GM12801 (cell line): ENCODE measurements around the gene ARHGAP18.

Experiments
- CTCF ChIP-seq: IDR thresholded peaks from one replicate; pipeline ENCODE4 v1.5.1; 2011; ENCODE audit warnings: control low read depth; ENCODE audit not compliant: insufficient read length; ENCODE audit errors: extremely low read depth

Gene ARHGAP18

GRCh38 chr6:129748901-129749748 lies 39.1 kb upstream of the ARHGAP18 start:
- no peak for TF ChIP-seq CTCF

- no peak for TF ChIP-seq CTCF
Observed at GRCh38 chr6:129748212-129748900, 38.4 kb upstream of the ARHGAP18 start.

- no peak for TF ChIP-seq CTCF
Observed at GRCh38 chr6:129747588-129748112, 37.7 kb upstream of the ARHGAP18 start.

GRCh38 chr6:129744880-129745237 lies 34.9 kb upstream of the ARHGAP18 start:
- no peak for TF ChIP-seq CTCF

GRCh38 chr6:129744201-129744879 lies 34.4 kb upstream of the ARHGAP18 start:
- TF ChIP-seq CTCF = no peak

GRCh38 chr6:129740013-129740412 lies 30.0 kb upstream of the ARHGAP18 start:
- TF ChIP-seq CTCF = no peak

- TF ChIP-seq CTCF = no peak
Observed at GRCh38 chr6:129736105-129736504, 26.1 kb upstream of the ARHGAP18 start.
